Limb (tissue), 2 donors: ENCODE data around the gene EDC4.

Experiments
- DNase-seq, 2 donors: peaks; one replicate each; pipeline ENCODE4 v3.0.0-alpha.2; 2016; ENCODE audit errors: extremely low spot score in 2 of 2

Gene EDC4

DNA sequence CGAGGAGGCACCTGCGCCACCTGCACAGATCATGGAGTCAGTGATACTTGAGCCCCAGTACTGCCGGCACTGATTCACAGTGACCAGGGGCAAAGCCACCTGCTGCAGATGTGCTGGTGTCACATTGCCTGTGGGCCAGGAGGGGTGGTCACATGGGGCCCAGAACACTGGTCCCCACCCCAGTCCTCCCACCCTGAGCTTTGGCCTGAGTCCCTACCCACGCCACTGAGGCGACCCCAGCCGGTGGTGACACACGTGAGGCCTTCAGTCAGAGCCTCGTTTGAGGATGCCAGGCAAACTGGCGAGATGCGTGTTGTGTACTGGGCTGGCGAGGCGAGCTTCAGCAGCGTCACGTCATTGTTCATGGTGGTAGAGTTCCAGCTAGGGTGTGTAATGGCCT is 57.3 kb downstream of the EDC4 start:
- DNase-seq: no peak

DNA sequence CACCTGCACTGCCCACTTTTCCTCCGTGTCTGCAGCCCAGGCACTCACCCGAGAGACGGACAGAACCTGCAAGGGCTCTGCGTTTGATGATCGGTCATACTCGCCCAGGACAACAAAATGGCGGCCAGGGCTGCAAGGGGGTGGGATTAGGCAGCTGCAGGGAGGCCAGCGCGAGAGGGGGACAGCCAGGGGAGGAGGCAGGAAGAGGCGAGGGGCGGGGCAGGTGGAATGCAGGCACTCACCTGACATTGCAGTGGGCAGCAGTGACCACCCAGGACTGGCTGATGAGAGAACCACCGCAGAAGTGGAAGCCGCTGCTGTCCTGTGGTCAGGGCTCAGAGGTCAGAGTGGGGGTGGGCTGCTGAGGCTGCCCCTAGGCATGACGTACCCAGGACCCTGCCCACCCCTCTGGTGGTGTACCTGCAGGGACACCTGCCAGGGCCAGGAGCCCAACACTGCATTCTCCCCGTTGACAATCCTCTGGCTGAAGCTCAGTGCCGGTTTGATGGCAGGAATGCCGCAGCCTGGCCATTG is 57.9 kb downstream of the EDC4 start:
- DNase-seq: no peak
